MCF 10A (cell line): ENCODE results near the gene NCEH1. TPM values are rescaled to one million over a fixed set of nuclear protein-coding genes. Genes with fewer than 3 reads are reported as not detected.

ENCODE experiments used
- BruUV-seq: library from RNA; stranded (reverse); fragments of 400-500 nt; replicated peaks from 2 replicates; lab custom pipeline; 2021; lab: Mats Ljungman, UMichigan
- CTCF ChIA-PET: fragments of 300-600 bp; sonication (Branson Sonifier 250); formaldehyde crosslinking; extraction: SDS; loops from one replicate; lab custom pipeline; 2021; ENCODE audit warnings: antibody characterized with exemption, inconsistent platforms; lab: Yijun Ruan, JAX
- POLR2A ChIA-PET: fragments of 300-600, 350-650 bp; sonication (Branson Sonifier 250); formaldehyde crosslinking; extraction: SDS; loops from one replicate; lab custom pipeline; 2020; ENCODE audit warnings: antibody characterized with exemption, inconsistent platforms; lab: Yijun Ruan, JAX
- DNase-seq: peaks from one replicate; pipeline ENCODE4 v3.0.0-alpha.2; 2018; ENCODE audit not compliant: unreplicated experiment
- H3K27ac Mint-ChIP-seq: one replicate; pipeline ENCODE4 v1.8.0; 2022; ENCODE audit warnings: mild to moderate bottlenecking, low read depth, mixed read lengths; ENCODE audit not compliant: unreplicated experiment
- H3K27me3 Mint-ChIP-seq: one replicate; pipeline ENCODE4 v1.8.0; 2022; ENCODE audit warnings: mixed read lengths; ENCODE audit not compliant: insufficient read depth, unreplicated experiment
- H3K36me3 Mint-ChIP-seq: one replicate; pipeline ENCODE4 v1.8.0; 2022; ENCODE audit warnings: mild to moderate bottlenecking, moderate library complexity, mixed read lengths; ENCODE audit not compliant: insufficient read depth, unreplicated experiment
- H3K4me1 Mint-ChIP-seq: one replicate; pipeline ENCODE4 v1.8.0; 2022; ENCODE audit warnings: mixed read lengths; ENCODE audit not compliant: insufficient read depth, unreplicated experiment
- H3K4me3 Mint-ChIP-seq: one replicate; pipeline ENCODE4 v1.8.0; 2022; ENCODE audit warnings: mild to moderate bottlenecking, moderate library complexity, mixed read lengths; ENCODE audit not compliant: unreplicated experiment
- H3K9me3 Mint-ChIP-seq: one replicate; pipeline ENCODE4 v1.8.0; 2022; ENCODE audit warnings: mixed read lengths; ENCODE audit not compliant: unreplicated experiment
- CTCF ChIP-seq: fragments of 200-600 bp; IDR thresholded peaks from one replicate; pipeline ENCODE4 v1.8.0; 2022; ENCODE audit warnings: antibody characterized with exemption, mild to moderate bottlenecking; ENCODE audit not compliant: unreplicated experiment
- intact Hi-C: fragments of 100-400 bp; cut with micrococcal nuclease; formaldehyde crosslinking; loops from 2 replicates; pipeline ENCODE4 v1.14.1; 2022
- total RNA-seq: library from RNA; stranded (reverse); gene quantifications from 2 replicates; pipeline ENCODE4 v1.2.3, GENCODE V29; 2022

The NCEH1 gene
- total RNA-seq, 1 experiment from 2014 or later = 28.8 TPM

GRCh38 chr3:172606021-172606420 is 104.8 kb downstream of the NCEH1 start:
- no peaks in the 10 kb centered on the region for H3K36me3 Mint-ChIP-seq
- peaks cover 18% of the 10 kb centered on the region for H3K4me1 Mint-ChIP-seq
- no peak for TF ChIP-seq CTCF
- intact Hi-C loops = no loop called here
- H3K27me3 Mint-ChIP-seq = no peaks in the 10 kb centered on the region
- no TSS peak for BruUV-seq
- H3K4me3 Mint-ChIP-seq = no peak overlapping the region
- no peak for DNase-seq
- H3K9me3 Mint-ChIP-seq = peaks cover 6% of the 10 kb centered on the region
- ChIA-PET CTCF (interaction anchor here (0.7 to 5.2 kb wide), 9 partner anchors 8 to 273 kb away, joined by 3 to 35 read pairs (median 5); no protein-coding TSS in a partner anchor), POLR2A (interaction anchor here (0.6 to 2.0 kb wide), 4 partner anchors 11 to 46 kb away, joined by 3 to 6 read pairs (median 3); no protein-coding TSS in a partner anchor)
- H3K27ac Mint-ChIP-seq = no peak overlapping the region

GRCh38 chr3:172604895-172605646 is 105.8 kb downstream of the NCEH1 start:
- ChIA-PET POLR2A (interaction anchor here (1.0 kb wide), 1 partner anchor 28 kb away, joined by 3 read pairs; no protein-coding TSS in a partner anchor), CTCF (interaction anchor here (0.6 to 5.2 kb wide), 6 partner anchors 9 to 126 kb away, joined by 3 to 35 read pairs (median 4); no protein-coding TSS in a partner anchor)

GRCh38 chr3:172601066-172601832 is 109.6 kb downstream of the NCEH1 start:
- no peak for DNase-seq
- Mint-ChIP-seq H3K27me3 (no peaks in the 10 kb centered on the region), H3K9me3 (no peaks in the 10 kb centered on the region), H3K4me3 (no peak overlapping the region), H3K27ac (no peak overlapping the region), H3K4me1 (peaks cover 9% of the 10 kb centered on the region), H3K36me3 (no peaks in the 10 kb centered on the region)
- CTCF ChIA-PET = interaction anchor here (0.7 to 3.9 kb wide), 6 partner anchors 10 to 91 kb away, joined by 3 to 20 read pairs (median 4); no protein-coding TSS in a partner anchor
- POLR2A ChIA-PET = no interaction called here
- TF ChIP-seq CTCF = no peak
- BruUV-seq = no TSS peak
- intact Hi-C loops = no loop called here

More at GRCh38 chr3:172604895-172605646, 105.8 kb downstream of the NCEH1 start:
- intact Hi-C loops = no loop called here
- DNase-seq = no peak
- Mint-ChIP-seq H3K36me3 (no peaks in the 10 kb centered on the region), H3K27ac (peak overlapping the region; percentile 9), H3K4me3 (no peak overlapping the region), H3K27me3 (no peaks in the 10 kb centered on the region), H3K4me1 (peaks cover 18% of the 10 kb centered on the region), H3K9me3 (no peaks in the 10 kb centered on the region)
- BruUV-seq = no TSS peak
- TF ChIP-seq CTCF = no peak
